Hepatocyte (in vitro differentiated cells): ENCODE measurements around the gene PPFIA4. TPM values are rescaled to one million over a fixed set of nuclear protein-coding genes. Genes with fewer than 3 reads are reported as not detected.

ENCODE experiments used
- DNase-seq: peaks from one replicate; pipeline ENCODE4 v3.0.0-alpha.2; 2016; ENCODE audit warnings: low spot score
- H2AFZ ChIP-seq: fragments of 200-600 bp; sonication (generic); 2 replicates; pipeline ENCODE4 v1.6.0; 2016; ENCODE audit warnings: antibody characterized with exemption, mild to moderate bottlenecking
- H3K27ac ChIP-seq: fragments of 200-600 bp; sonication (generic); 2 replicates; pipeline ENCODE4 v1.5.1; 2016; ENCODE audit warnings: mild to moderate bottlenecking
- H3K27me3 ChIP-seq: fragments of 200-600 bp; sonication (generic); 2 replicates; pipeline ENCODE4 v1.6.1; 2016
- H3K36me3 ChIP-seq: fragments of 200-600 bp; sonication (generic); replicated peaks from 2 replicates; pipeline ENCODE4 v1.5.1; 2016; ENCODE audit warnings: low read depth; ENCODE audit not compliant: insufficient read depth
- H3K4me1 ChIP-seq: fragments of 200-600 bp; sonication (generic); 2 replicates; pipeline ENCODE4 v1.5.1; 2016; ENCODE audit warnings: mild to moderate bottlenecking, moderate library complexity; ENCODE audit not compliant: insufficient read depth
- H3K4me2 ChIP-seq: fragments of 200-600 bp; sonication (generic); 2 replicates; pipeline ENCODE4 v1.6.0; 2016
- H3K4me3 ChIP-seq: fragments of 200-600 bp; sonication (generic); 2 replicates; pipeline ENCODE4 v1.5.1; 2016; ENCODE audit warnings: mild to moderate bottlenecking
- H3K79me2 ChIP-seq: fragments of 200-600 bp; sonication (generic); 2 replicates; pipeline ENCODE4 v1.6.0; 2017; ENCODE audit warnings: mild to moderate bottlenecking
- H3K9me2 ChIP-seq: fragments of 200-600 bp; sonication (generic); replicated peaks from 2 replicates; pipeline ENCODE4 v1.6.0; 2017; ENCODE audit warnings: mild to moderate bottlenecking; ENCODE audit not compliant: insufficient read depth
- H3K9me3 ChIP-seq: fragments of 200-600 bp; sonication (generic); 2 replicates; pipeline ENCODE4 v1.5.1; 2016; ENCODE audit warnings: low read depth, mild to moderate bottlenecking
- H4K20me1 ChIP-seq: fragments of 200-600 bp; sonication (generic); 2 replicates; pipeline ENCODE4 v1.6.0; 2016; ENCODE audit warnings: mild to moderate bottlenecking; ENCODE audit not compliant: insufficient read depth, poor library complexity, severe bottlenecking
- EZH2 ChIP-seq: fragments of 200-600 bp; sonication (generic); IDR thresholded peaks from 2 replicates; pipeline ENCODE4 v1.6.1; 2016; ENCODE audit warnings: antibody characterized with exemption, mild to moderate bottlenecking, borderline replicate concordance
- EZH2phosphoT487 ChIP-seq: fragments of 200-600 bp; sonication (generic); IDR thresholded peaks from one replicate; pipeline ENCODE4 v1.6.1; 2018; ENCODE audit warnings: antibody characterized with exemption, mild to moderate bottlenecking, low read depth, moderate library complexity; ENCODE audit not compliant: unreplicated experiment, severe bottlenecking
- WGBS: methylation state at CpG from one replicate; pipeline ENCODE4 v1.1.6; 2016; ENCODE audit warnings: low lambda C conversion rate; ENCODE audit errors: missing lambda C conversion rate; 5-methylcytosine and 5-hydroxymethylcytosine counted together
- polyA plus RNA-seq: library from polyadenylated mRNA; unstranded; fragments of >200 nt; fragmentation: Nextera tagmentation; extraction: Ambion mirVana; gene quantifications from 2 replicates; pipeline ENCODE4 v1.2.1, GENCODE V29; 2016
- total RNA-seq: library from RNA; depleted of rRNA; stranded (reverse); fragments of >200 nt; gene quantifications from 2 replicates; pipeline ENCODE4 v1.2.3, GENCODE V29; 2014
- TF ChIP-seq, protein P1 (sequence below): fragments of 200-600 bp; sonication (generic); IDR thresholded peaks from 2 replicates; pipeline ENCODE4 v1.5.1; 2016; ENCODE audit warnings: antibody characterized with exemption, mild to moderate bottlenecking; ENCODE audit not compliant: poor library complexity

PPFIA4 gene
- total and polyA plus RNA-seq, 2 experiments from 2014 or later, result 1.4 to 1.7 TPM

DNA sequence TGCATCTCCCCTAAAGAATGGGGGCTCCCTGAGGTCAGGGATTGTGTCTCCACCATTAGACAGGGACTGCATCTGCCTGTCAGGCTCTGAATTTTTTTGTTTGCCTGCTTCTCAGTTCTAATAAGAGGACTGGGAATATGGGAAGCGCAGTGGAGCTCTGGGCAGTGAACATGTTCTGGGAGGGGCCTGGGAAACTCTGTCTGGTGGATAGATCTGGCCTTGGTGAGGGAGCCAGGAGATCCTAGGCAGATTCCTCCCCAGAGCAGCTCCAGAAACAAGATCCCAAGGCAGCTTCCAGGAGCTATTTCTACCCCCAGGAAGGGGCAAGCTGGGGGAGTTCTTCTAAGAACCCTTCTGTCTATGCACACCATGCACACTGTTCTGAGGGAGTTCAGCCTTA, 72.2 kb downstream of the PPFIA4 start:
- H2AFZ ChIP-seq, result no peak overlapping the region
- H3K4me1 ChIP-seq, result no peaks in the 10 kb centered on the region
- no peaks in the 10 kb centered on the region for H3K36me3 ChIP-seq
- no peak overlapping the region for H3K27ac ChIP-seq
- no peaks in the 10 kb centered on the region for H4K20me1 ChIP-seq
- H3K9me3 ChIP-seq, result peaks cover 15% of the 10 kb centered on the region
- WGBS, result 87% methylated on average over 1 of the region's 1 CpG
- H3K79me2 ChIP-seq, result no peaks in the 10 kb centered on the region
- TF ChIP-seq EZH2phosphoT487 (no peak), EZH2 (no peak)
- TF ChIP-seq, protein P1, sequence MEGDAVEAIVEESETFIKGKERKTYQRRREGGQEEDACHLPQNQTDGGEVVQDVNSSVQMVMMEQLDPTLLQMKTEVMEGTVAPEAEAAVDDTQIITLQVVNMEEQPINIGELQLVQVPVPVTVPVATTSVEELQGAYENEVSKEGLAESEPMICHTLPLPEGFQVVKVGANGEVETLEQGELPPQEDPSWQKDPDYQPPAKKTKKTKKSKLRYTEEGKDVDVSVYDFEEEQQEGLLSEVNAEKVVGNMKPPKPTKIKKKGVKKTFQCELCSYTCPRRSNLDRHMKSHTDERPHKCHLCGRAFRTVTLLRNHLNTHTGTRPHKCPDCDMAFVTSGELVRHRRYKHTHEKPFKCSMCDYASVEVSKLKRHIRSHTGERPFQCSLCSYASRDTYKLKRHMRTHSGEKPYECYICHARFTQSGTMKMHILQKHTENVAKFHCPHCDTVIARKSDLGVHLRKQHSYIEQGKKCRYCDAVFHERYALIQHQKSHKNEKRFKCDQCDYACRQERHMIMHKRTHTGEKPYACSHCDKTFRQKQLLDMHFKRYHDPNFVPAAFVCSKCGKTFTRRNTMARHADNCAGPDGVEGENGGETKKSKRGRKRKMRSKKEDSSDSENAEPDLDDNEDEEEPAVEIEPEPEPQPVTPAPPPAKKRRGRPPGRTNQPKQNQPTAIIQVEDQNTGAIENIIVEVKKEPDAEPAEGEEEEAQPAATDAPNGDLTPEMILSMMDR, result no peak
- no peak overlapping the region for H3K4me2 ChIP-seq
- no peak for DNase-seq
- no peaks in the 10 kb centered on the region for H3K9me2 ChIP-seq
- H3K4me3 ChIP-seq, result no peak overlapping the region
- no peaks in the 10 kb centered on the region for H3K27me3 ChIP-seq

DNA sequence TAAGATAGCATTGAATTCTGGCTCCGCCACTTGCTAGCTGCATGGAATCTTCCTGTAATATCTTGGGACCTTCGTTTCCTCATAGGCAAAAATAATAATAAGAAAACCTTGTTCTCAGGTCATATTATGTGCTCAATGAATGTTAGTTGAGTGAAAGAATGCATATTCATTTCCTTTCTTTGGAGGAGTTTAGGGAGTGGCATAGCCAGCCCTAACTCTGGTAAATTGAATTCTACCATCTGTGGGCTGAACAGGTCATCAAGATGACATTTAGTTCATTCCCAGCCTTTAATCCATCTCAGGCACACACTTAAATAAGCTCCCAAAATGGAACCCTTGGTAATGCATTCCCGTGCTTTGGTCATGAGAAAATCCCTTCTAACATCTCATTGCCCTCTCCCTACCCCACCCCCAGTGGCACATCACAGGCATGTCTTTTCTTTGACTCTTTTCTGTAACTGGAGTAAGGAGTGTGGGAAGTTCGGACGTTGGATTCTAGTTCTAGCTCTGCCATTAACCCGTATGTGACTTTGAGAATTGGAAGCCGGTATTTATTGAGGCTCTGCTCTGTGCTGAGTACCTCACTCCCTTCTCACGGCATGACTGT, 72.7 kb downstream of the PPFIA4 start:
- Histone ChIP-seq H3K79me2 (no peaks in the 10 kb centered on the region), H3K27ac (no peak overlapping the region), H4K20me1 (no peaks in the 10 kb centered on the region), H3K4me1 (no peaks in the 10 kb centered on the region), H3K4me3 (no peak overlapping the region), H3K36me3 (no peaks in the 10 kb centered on the region), H3K27me3 (no peaks in the 10 kb centered on the region), H3K4me2 (no peak overlapping the region), H2AFZ (no peak overlapping the region), H3K9me2 (no peaks in the 10 kb centered on the region), H3K9me3 (peaks cover 15% of the 10 kb centered on the region)
- 90% methylated on average over 8 of the region's 8 CpGs for WGBS
- TF ChIP-seq EZH2phosphoT487 (no peak), EZH2 (no peak)
- TF ChIP-seq, protein P1, result no peak
- DNase-seq, result no peak

DNA sequence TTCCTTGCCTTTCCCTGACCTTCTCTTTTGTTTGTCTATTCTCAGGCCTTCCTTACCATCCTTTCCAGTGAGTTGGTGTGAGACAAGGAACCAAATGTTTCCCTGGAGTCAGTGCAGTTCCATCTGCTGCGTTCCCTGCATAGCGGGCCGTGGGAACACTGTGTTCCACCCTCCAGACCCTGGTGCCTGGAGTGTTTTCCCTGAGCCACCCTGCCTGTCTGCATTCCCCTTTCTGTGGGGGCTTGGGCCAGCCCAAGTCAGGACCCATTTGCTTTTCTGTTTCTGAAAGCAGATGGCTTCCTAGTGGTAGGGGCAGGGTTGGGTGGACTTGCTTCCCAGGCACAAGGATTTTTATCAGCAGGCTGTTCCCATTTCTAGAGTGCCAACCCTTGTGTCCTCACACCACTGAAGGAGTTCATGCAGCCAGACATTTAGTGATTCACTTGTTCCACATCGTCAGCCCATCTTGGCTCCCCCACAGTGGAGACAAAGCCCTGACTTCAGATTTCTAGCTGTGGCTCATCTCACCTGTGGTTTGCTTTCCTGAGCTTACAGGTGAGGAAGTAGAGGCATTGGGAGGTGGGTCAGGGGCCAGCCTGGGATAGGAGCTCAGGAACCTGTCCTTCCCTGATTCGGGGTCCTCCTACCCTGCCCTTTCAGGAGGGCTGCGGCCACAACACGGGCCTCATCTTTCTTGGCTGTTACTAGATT, 73.7 kb downstream of the PPFIA4 start:
- Histone ChIP-seq H4K20me1 (no peaks in the 10 kb centered on the region), H3K27me3 (no peaks in the 10 kb centered on the region), H3K79me2 (no peaks in the 10 kb centered on the region), H3K4me2 (no peak overlapping the region), H3K9me3 (peaks cover 10% of the 10 kb centered on the region), H3K9me2 (no peaks in the 10 kb centered on the region), H3K4me3 (no peak overlapping the region), H3K4me1 (no peaks in the 10 kb centered on the region), H2AFZ (no peak overlapping the region), H3K27ac (no peak overlapping the region), H3K36me3 (no peaks in the 10 kb centered on the region)
- TF ChIP-seq EZH2phosphoT487, result no peak
- TF ChIP-seq, protein P1, result no peak
- TF ChIP-seq EZH2, result no peak
- no peak for DNase-seq
- WGBS, result 88% methylated on average over 7 of the region's 7 CpGs
